CD4-positive, alpha-beta T cell (primary cell): ENCODE data around the gene IRF3. TPM values are rescaled to one million over a fixed set of nuclear protein-coding genes. Genes with fewer than 3 reads are reported as not detected.

Experiments used
- ATAC-seq: fragments of 200-7000 bp; cut with Tn5 transposase; one replicate; pipeline ENCODE4 v1.10.0; 2022; ENCODE audit warnings: mild to moderate bottlenecking; ENCODE audit not compliant: poor library complexity
- CTCF ChIA-PET: fragments of 350-600 bp; sonication (Branson Sonifier 250); formaldehyde crosslinking; loops from one replicate; lab custom pipeline; 2021; ENCODE audit warnings: antibody characterized with exemption, inconsistent platforms; lab: Charles Lee
- POLR2A ChIA-PET: fragments of 350-600 bp; sonication (Branson Sonifier 250); formaldehyde crosslinking; loops from one replicate; lab custom pipeline; 2021; ENCODE audit warnings: antibody characterized with exemption, inconsistent platforms; lab: Charles Lee
- DNase-seq, 14 experiments: peaks; one replicate each; pipeline ENCODE4 v3.0.0-alpha.2; 2013 to 2020; ENCODE audit warnings: mixed read lengths in 2 of 14
- H3K27ac ChIP-seq, 2 donors: one replicate each; pipeline versions ENCODE4 v1.5.1 to v1.7.0; 2013; ENCODE audit warnings: low read length in 2 of 2, low read depth in 1 of 2, mild to moderate bottlenecking in 1 of 2
- H3K27me3 ChIP-seq, 2 experiments: 1 replicate in 1 of 2; 2 replicates in 1 of 2; pipeline versions ENCODE4 v1.6.1 to v1.7.0; 2013; ENCODE audit warnings: low read length in 2 of 2, control low read depth in 1 of 2, mild to moderate bottlenecking in 1 of 2, moderate library complexity in 1 of 2; ENCODE audit not compliant: insufficient read depth in 2 of 2, control insufficient read depth in 1 of 2
- H3K36me3 ChIP-seq: one replicate; pipeline ENCODE4 v1.6.1; 2013; ENCODE audit warnings: low read length, control low read depth; ENCODE audit not compliant: insufficient read depth
- H3K4me1 ChIP-seq: one replicate; pipeline ENCODE4 v1.6.1; 2013; ENCODE audit warnings: low read length, control low read depth; ENCODE audit not compliant: insufficient read depth
- H3K4me3 ChIP-seq: one replicate; pipeline ENCODE4 v1.5.1; 2013; ENCODE audit warnings: mild to moderate bottlenecking, low read length, moderate library complexity
- H3K9me3 ChIP-seq, 2 experiments: 1 replicate in 1 of 2; 2 replicates in 1 of 2; pipeline versions ENCODE4 v1.6.1 to v1.7.0; 2013; ENCODE audit warnings: low read length in 2 of 2, mild to moderate bottlenecking in 2 of 2, control low read depth in 1 of 2, moderate library complexity in 1 of 2; ENCODE audit not compliant: control insufficient read depth in 1 of 2, insufficient read depth in 1 of 2
- H3K27ac Mint-ChIP-seq: one replicate; pipeline ENCODE4 v1.8.0; 2020; ENCODE audit warnings: mixed read lengths
- H3K27me3 Mint-ChIP-seq: one replicate; pipeline ENCODE4 v1.8.0; 2021; ENCODE audit warnings: mixed read lengths
- H3K36me3 Mint-ChIP-seq: one replicate; pipeline ENCODE4 v1.8.0; 2021; ENCODE audit warnings: low read depth, mixed read lengths
- H3K4me1 Mint-ChIP-seq: one replicate; pipeline ENCODE4 v1.8.0; 2021; ENCODE audit warnings: low read depth, mixed read lengths
- H3K4me3 Mint-ChIP-seq: one replicate; pipeline ENCODE4 v1.8.0; 2020; ENCODE audit warnings: mild to moderate bottlenecking, mixed read lengths
- H3K9me3 Mint-ChIP-seq: one replicate; pipeline ENCODE4 v1.8.0; 2020; ENCODE audit warnings: mixed read lengths
- CTCF ChIP-seq: fragments of 200-600 bp; IDR thresholded peaks from one replicate; pipeline ENCODE4 v1.8.0; 2022; ENCODE audit warnings: antibody characterized with exemption, mild to moderate bottlenecking
- intact Hi-C, 2 experiments: fragments of 100-400 bp; cut with DNase I in 1 of 2; cut with micrococcal nuclease in 1 of 2; formaldehyde crosslinking; loops; one replicate each; pipeline versions ENCODE4 v1.15.1 to v1.9.0; 2023 to 2025; cut with DNase I, micrococcal nuclease
- polyA plus RNA-seq, 2 donors: library from polyadenylated mRNA; unstranded; fragments of 120-200 nt; gene quantifications; one replicate each; pipeline ENCODE4 v1.2.1, GENCODE V29; 2013
- total RNA-seq, 174 experiments: library from RNA in 2 of 174; stranded (reverse) in 2 of 174; gene quantifications; one replicate each; pipeline ENCODE4 v1.2.3 and lab custom pipeline; 2021 to 2026

The IRF3 gene
- total RNA-seq (100 to 1,000 TPM; 109 to 119 TPM), total RNA-seq (lab: John Stamatoyannopoulos, UW) (26.8 to 291 (median 96.1) reads per million in 172 experiments)
- polyA plus RNA-seq (2013, experiment 1 of 2), result 174 TPM
- 206 TPM for polyA plus RNA-seq (2013, experiment 2 of 2)

- H3K9me3 Mint-ChIP-seq, result no peaks in the 10 kb centered on the region
- H3K4me1 ChIP-seq, result peaks cover 44% of the 10 kb centered on the region
- peaks cover 18% of the 10 kb centered on the region for H3K4me1 Mint-ChIP-seq
- ChIA-PET CTCF (interaction anchor here (0.8 to 1.6 kb wide), 4 partner anchors 13 to 192 kb away, joined by 3 to 4 read pairs (median 4); no protein-coding TSS in a partner anchor), POLR2A (interaction anchor here (0.9 to 6.7 kb wide), 10 partner anchors 10 to 214 kb away, joined by 4 to 125 read pairs (median 9); partner anchors contain the start of genes FUZ, NOSIP, PIH1D1 and PRMT1)
- peaks cover 29% of the 10 kb centered on the region for H3K36me3 Mint-ChIP-seq
- DNase-seq, result peak; percentile 99 to 100 (median 99)
- H3K36me3 ChIP-seq, result peaks cover 25% of the 10 kb centered on the region
- no peaks in the 10 kb centered on the region for H3K9me3 ChIP-seq
- H3K27me3 Mint-ChIP-seq, result no peaks in the 10 kb centered on the region
- H3K27me3 ChIP-seq, result no peaks in the 10 kb centered on the region
- intact Hi-C loops, result loop anchor here (1.0 to 10.0 kb wide), 6 partner anchors 10 to 1411 kb away; partner anchors contain the start of genes CARD8 (in 1 of the 2), PRR12 (in 1 of the 2) and SCAF1 (in 1 of the 2)
- peak; percentile 78 for ATAC-seq
- TF ChIP-seq CTCF, result no peak
- H3K4me3 Mint-ChIP-seq, result peak within 1 kb of the TSS; percentile 95
- H3K27ac ChIP-seq, result peak within 1 kb of the TSS; percentile 57 to 90
- H3K27ac Mint-ChIP-seq, result peak within 1 kb of the TSS; percentile 88
- H3K4me3 ChIP-seq, result peak within 1 kb of the TSS; percentile 62
These were observed at the start of gene IRF3, which contains the start of gene BCL2L12 for GRCh38 chr19:49665351-49666119. Gene IRF3, minus strand, starts transcription at chr19:49665857. Its CDS starts 1,019 bp downstream, at chr19:49664838. Gene BCL2L12, plus strand, starts transcription at chr19:49665933. Its CDS starts 760 bp downstream, at chr19:49666693.

- no peaks in the 10 kb centered on the region for H3K27me3 Mint-ChIP-seq
- intact Hi-C loops, result no loop called here
- H3K36me3 ChIP-seq, result no peaks in the 10 kb centered on the region
- DNase-seq, result no peak
- peaks cover 7% of the 10 kb centered on the region for H3K4me1 Mint-ChIP-seq
- no peaks in the 10 kb centered on the region for H3K27me3 ChIP-seq
- ChIA-PET POLR2A (no interaction called here), CTCF (no interaction called here)
- H3K4me3 ChIP-seq, result no peak overlapping the region
- H3K27ac Mint-ChIP-seq, result no peak overlapping the region
- no peaks in the 10 kb centered on the region for H3K9me3 Mint-ChIP-seq
- no peak for TF ChIP-seq CTCF
- no peak overlapping the region for H3K4me3 Mint-ChIP-seq
- H3K9me3 ChIP-seq, result no peaks in the 10 kb centered on the region
- peaks cover 13% of the 10 kb centered on the region for H3K4me1 ChIP-seq
- ATAC-seq, result no peak
- H3K27ac ChIP-seq, result no peak overlapping the region
- H3K36me3 Mint-ChIP-seq, result peaks cover 3% of the 10 kb centered on the region
These were observed 47.7 kb upstream of the IRF3 start for GRCh38 chr19:49713236-49713845.

- ChIA-PET POLR2A (no interaction called here), CTCF (no interaction called here)
- peaks cover 3% of the 10 kb centered on the region for H3K4me1 Mint-ChIP-seq
- H3K27ac Mint-ChIP-seq, result no peak overlapping the region
- Histone ChIP-seq H3K4me1 (peaks cover 4% of the 10 kb centered on the region), H3K27me3 (no peaks in the 10 kb centered on the region), H3K27ac (no peak overlapping the region), H3K9me3 (no peaks in the 10 kb centered on the region), H3K4me3 (no peak overlapping the region), H3K36me3 (no peaks in the 10 kb centered on the region)
- H3K36me3 Mint-ChIP-seq, result no peaks in the 10 kb centered on the region
- H3K27me3 Mint-ChIP-seq, result no peaks in the 10 kb centered on the region
- intact Hi-C loops, result no loop called here
- no peak overlapping the region for H3K4me3 Mint-ChIP-seq
- H3K9me3 Mint-ChIP-seq, result no peaks in the 10 kb centered on the region
- TF ChIP-seq CTCF, result no peak
- DNase-seq, result peak in 1 of 14 experiments; percentile 42
- no peak for ATAC-seq
These were observed 46.8 kb upstream of the IRF3 start for GRCh38 chr19:49712397-49712859.
